ENCODE results near the gene MESP1. TPM values are rescaled to one million over a fixed set of nuclear protein-coding genes. Genes with fewer than 3 reads are reported as not detected.

The MESP1 gene
- total RNA-seq, 1 donor from 2014 or later = 1.8 TPM

DNA sequence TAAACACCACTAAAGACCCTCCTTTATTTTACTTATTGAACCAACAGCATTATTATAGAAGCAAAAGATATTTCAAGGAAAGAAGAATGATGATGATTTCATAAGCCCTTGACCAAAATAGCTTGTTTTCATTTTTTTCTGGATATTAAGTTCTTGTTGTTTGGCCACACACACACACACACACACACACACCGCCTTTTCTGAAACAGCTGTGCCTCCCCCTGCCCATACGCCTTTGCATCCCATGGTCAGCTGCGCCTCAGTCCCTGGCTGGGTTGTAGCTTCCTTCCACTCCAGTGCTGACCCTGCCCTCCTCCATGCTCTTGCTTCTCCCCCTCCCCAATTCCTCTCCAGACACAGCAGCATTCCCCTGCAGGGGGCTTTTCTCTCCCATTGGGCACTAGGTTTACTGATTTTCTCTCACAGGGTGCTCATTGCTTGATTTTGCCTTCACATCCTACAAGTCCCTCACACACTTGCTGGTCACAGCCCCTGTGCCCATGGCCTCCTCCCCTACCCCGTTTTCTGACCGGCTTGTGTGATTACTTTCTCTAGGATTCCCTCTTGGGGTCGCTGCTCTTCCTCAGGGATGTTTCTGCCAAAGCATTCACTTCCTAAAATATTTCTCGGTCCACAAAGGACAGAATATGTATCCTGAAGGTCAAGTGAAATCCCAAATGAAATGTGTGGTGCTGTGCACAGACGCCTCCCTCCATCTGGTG, 18.4 kb downstream of the MESP1 start:
- intact Hi-C loops (cut with micrococcal nuclease) = no loop called here

DNA sequence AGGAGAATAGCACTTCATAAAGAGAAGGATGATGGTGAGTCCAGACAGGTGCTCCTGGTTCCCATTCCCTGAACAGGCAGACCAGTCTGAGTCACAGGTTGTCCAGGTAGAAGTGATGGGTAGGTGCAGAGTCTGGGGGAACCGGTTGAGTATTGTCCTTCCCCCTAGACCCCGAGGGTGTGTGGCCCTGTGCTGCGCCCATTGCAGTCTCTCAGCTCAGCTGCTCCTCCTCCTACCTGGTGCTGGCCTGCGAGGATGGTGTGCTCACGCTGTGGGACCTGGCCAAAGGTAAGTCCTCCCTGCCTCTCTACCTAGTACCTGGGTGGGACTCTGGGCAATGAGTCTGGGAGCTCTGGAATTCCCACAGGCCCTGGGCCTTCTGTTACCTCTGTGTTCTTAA, 19.8 kb downstream of the MESP1 start:
- intact Hi-C loops (cut with micrococcal nuclease) = no loop called here

DNA sequence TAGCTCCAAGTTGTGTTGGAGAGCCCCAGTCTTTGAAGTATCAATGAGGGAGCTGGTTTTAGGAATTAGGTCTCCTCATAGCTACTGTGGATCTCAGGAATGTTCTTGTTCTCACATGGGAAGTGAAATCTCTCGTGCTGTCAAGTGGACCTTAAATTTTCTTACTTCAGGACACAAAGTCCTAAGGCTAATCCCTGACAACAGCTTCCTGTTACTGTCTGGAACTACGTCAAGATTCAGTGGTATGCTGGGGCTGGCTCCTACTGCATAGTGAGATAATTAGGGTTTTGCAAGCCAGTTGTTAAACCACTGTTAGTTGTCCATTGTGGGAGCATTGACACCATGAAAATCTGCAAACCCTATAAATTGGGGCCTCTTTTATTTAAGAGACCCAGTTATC, 22.8 kb downstream of the MESP1 start:
- intact Hi-C loops (cut with micrococcal nuclease) = no loop called here

GRCh38 chr15:89725064-89725463, 26.0 kb downstream of the MESP1 start:
- intact Hi-C loops (cut with micrococcal nuclease) = no loop called here

DNA sequence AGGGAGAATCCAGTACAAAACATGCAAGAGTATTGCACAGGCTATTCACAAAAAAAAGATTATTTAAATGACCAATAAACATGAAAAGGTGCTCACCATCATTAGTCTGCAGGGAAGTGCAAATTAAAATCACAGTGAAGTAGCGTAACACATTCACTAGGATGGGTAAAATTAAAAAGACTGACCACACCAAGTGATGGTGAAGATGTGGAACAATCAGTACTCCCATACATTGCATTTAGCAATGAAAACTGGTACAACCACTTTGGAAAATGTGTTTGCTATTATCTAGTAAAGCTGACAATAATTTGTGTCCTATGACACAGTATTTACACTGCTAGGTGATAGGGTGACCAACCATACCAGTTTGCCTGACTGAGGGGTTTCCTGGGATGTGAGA, 26.4 kb downstream of the MESP1 start:
- intact Hi-C loops (cut with micrococcal nuclease) = no loop called here

GRCh38 chr15:89723031-89723430, 28.0 kb downstream of the MESP1 start:
- intact Hi-C loops (cut with micrococcal nuclease) = no loop called here

DNA sequence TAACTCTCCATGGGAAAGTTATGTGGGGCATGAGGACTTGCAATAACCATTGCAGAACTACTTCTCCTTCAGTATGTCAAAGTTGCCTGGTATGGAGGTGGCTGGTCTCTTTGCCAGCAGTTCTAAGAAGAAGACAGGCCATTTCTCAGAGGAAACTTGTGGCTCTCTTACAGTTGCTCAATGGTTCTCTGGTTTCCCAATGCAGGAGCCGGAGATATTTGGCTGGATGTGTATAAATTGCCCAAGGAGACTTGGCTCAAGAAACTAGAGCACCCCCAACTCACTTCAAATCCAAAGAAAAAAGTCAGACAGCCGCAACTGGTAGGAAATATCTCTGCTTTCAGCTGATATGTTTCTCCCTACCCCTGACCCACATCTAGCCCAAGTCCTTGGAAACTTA, 36.3 kb downstream of the MESP1 start:
- intact Hi-C loops (cut with micrococcal nuclease) = no loop called here

- intact Hi-C loops (cut with micrococcal nuclease) = no loop called here
These were observed 43.5 kb downstream of the MESP1 start for GRCh38 chr15:89707577-89707976.

- intact Hi-C loops (cut with micrococcal nuclease) = no loop called here
These were observed 46.6 kb downstream of the MESP1 start for GRCh38 chr15:89704411-89704810.

Other genes with a start within 250 kb of the MESP1 start
- 19.6 and 20.9 TPM in 2 replicates for gene TICRR, start 175.8 kb downstream of the MESP1 start, total RNA-seq
- gene KIF7, start 95.8 kb downstream of the MESP1 start, total RNA-seq = 0.84 and 1.0 TPM in 2 replicates
- 0.07 TPM in 1 of 2 replicates, not detected in the other for gene PLIN1, start 71.9 kb downstream of the MESP1 start, total RNA-seq
- 0.75 and 0.93 TPM in 2 replicates for gene PEX11A, start 60.5 kb downstream of the MESP1 start, total RNA-seq
- not detected in 2 replicates for gene WDR93, start 60.4 kb downstream of the MESP1 start, total RNA-seq
- gene MESP2, start 25.1 kb upstream of the MESP1 start, total RNA-seq = not detected in 2 replicates
- gene ANPEP, start 63.6 kb upstream of the MESP1 start, total RNA-seq = 12.0 and 12.3 TPM in 2 replicates
- gene AP3S2, start 142.7 kb upstream of the MESP1 start, total RNA-seq = 30.0 and 32.3 TPM in 2 replicates
- gene ARPIN, start 161.7 kb upstream of the MESP1 start, total RNA-seq = not detected in 2 replicates